Activated gamma-delta T cell (primary cell): ENCODE results near the gene SELPLG.
A peak's percentile ranks its signal among the peaks of the same experiment; 100 is the strongest.
"Not testable (repeated sequence)": the region's sequence is repeated elsewhere in the genome, so short reads cannot be mapped to it uniquely, and the experiment has no call there.

Source experiments
- DNase-seq: peaks from one replicate; lab custom pipeline; 2025; lab: John Stamatoyannopoulos, UW

Gene SELPLG

DNA sequence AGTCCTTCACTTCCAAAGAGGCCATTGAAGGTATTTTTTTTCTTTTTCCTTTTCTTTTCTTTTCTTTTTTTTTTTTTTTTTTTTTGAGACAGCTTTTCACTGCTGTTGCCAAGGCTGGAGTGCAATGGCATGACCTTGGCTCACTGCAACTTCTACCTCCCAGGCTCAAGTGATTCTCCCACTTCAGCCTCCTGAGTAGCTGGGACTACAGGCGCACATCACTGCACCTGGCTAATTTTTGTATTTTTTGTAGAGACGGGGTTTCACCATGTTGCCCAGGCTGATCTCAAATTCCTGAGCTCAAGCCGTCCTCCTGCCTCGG is 14.8 kb downstream of the SELPLG start:
- DNase-seq = not testable (repeated sequence)

DNA sequence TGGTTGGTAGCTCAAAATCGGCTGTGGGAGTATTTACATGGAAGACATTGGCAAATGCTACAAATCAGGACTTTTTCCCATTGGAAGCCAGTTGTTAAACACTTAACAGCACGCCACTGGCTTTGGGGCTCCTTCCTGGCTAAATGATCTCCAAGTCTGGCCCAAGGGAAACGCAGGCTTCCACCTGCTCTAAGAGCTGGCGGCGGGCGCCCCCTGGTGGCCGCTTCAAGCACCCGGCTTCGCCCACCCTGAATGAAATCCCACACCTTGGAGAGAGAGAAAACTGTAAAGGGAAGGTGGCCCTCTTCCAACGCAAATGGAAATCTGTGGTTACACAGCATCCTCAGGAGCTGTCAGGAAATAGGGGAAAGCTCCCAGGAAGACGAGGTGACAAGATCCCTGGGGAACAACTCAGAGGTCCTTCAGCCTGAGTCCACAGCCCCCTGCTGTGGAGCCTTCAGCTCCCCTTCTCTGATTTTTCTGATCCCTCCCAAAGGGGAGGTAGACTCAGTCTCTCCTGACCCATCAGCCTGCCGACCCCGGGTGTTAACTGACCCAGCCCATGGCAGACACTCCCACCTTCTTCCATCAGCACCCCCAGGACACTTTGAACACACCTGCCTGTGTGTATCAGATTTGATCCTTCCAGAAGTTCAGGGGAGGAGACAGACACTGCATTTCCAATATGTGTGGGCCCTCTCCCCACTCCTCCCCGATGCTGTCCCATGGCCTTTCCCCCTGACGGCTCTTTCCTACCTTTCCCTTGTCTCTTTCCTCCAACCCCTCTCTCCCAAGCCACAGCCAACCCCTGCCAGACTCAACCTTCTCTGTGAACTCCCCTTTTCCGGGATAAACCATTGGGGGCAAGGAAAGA is 15.4 kb downstream of the SELPLG start:
- peak; percentile 57 for DNase-seq

DNA sequence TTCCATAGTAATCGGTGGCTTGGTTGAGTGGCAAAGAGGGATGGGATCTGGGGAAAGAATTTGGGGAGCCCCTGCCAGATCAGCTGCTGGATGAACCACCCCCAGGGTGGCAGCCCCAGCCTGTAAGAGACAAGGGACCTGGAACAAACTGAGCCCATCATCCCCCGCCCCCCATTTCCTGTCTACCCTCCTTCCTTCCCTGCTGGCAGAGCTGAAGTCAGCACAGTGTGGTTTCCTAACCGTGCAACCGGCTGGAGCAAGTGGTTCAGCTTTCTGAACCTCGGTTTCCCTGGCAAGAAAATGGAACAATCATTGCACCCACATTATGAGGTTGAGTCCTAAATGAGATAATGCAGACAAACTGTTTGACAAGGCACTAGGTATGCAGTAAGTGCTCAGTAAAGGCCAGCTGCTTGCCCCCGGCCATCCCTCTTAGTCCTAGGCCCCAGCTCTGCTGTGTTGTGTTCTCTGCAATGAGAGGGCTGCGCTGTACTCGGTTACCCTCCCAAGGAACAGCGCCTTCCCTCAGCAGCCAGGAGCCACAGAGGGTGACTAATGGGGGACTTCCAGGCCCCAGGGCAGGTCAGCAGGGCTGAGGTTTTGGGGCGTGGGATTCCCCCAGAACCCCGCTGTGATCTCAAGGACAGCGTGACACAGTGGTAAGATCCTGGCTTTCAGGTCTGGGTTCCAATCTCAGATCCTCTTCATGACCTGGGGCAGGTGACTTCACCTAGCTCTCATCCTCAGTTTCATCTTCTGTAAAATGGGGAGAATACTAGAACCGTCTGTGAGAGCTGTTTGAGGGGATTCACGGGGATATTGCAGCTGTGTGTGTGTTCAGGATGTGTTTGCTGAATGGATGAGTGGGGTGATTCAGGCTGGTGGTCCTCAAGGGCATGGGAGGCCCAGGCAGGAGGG is 16.5 kb downstream of the SELPLG start:
- peak; percentile 44 for DNase-seq

DNA sequence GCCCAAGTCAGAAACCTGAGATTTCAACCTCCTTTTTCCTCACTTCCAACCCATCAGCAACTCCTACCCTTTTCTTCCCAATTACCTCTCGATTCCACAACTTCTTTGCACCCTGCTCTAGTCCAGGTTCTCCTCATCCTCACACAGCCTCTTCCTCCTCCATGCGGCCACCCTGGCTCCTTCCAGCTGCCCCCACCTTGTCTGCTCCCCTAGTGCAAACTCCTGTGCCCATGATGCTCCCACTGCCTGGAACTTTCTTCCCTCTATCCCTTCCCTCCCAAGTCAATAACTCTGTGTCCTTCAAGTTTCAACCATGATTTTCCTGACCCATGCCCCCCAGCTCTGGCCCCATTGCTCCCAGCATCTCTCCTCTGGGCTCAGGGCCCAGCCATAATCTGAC is 17.3 kb downstream of the SELPLG start:
- no peak for DNase-seq

DNA sequence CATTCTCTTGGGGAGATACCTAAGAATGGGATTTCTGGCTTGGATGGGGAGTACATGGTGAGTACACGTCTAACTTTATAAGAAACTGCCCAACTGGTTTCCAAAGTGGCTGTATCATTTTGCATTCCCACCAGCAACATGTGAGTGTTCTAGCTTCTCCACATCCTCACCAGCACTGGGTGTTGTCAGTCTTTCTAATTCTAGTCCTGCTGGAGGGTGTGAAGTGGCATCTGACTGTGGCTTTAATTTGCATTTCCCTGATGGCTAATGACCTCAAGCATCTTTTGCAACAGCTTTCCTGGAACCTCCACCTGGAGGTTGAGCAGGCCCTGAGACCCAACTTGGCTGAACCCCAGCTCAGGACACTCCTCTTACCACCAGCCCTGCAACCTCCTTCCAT is 17.8 kb downstream of the SELPLG start:
- DNase-seq = no peak

DNA sequence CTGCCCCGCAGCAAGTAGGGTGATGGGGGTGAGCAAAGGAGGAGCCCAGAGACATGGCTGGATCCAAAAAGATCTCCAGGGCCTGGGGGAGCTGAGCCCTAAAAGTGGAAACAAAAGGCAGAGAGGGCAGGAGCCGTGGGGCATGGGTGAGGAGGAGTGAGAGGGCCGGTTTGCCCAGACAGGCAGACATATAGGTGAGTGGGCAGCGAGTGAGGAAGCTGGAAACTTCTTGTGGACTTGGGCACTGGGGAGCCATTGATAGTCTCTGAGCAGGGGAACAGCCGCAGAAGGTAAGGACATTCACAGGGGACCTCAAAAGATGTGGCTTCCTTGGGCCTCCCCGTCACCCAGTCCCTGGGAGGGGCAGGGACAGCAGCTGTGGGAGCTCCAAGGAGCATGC is 19.1 kb downstream of the SELPLG start:
- DNase-seq = no peak

DNA sequence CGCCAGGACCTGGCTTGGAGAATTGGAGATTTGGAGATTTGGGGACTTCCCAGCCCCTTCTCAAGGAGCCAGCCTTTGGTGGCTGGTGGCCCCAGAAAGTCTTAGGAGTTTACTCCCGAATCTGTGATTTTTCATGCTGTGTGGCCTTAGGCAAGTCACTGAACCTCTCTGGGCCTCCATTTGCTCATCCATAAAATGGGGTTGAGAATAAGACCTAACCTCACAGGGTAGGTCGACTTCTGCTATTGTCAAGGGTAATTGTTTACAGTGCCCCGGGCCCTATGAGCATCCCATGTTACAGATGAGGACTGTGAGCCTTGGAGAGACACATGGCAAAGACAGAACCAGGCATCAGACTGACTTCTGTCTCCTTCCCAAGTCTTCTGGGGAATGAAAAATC is 19.7 kb downstream of the SELPLG start:
- no peak for DNase-seq

DNA sequence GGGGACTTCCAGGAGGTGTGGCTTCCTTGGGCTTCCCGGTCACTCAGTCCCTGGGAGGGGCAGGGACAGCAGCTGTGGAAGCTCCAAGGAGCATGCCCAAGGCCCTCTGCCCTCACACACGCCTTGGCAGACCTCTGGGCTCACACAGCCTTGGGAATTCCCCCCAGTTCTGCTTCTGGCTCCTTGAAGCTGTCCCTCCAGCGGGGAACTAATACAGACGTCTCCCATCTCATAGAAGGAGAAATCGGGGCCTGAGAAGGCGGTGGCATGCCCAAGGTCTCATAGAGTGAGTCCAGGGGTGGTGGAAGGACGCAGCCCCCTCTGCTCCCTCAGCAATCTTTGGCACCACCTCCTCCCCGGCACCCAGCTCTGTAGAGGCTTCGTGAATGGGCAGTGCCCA is 20.1 kb downstream of the SELPLG start:
- DNase-seq = no peak

DNA sequence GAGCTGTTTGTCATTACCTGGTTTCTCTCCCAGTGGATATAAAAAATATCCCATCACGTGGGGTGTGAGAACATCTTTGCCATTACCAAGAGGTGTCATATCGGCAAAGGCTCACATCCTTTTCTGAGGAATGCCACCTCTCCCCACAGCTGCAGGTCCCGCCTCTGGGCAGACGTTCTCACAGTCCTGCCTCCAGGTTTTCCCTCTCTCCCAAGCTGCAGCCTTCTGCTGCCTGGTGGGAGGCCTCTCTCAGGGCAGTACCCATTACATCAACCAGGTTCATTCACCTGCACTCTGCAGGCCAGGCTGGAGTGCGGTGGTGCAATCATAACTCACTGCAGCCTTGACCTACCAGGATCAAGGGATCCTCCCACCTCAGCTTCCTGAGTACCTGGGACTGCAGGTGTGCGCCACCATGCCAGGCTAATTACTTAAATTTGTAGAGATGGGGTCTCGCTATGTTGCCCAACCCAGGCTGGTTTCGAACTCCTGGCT is 20.9 kb downstream of the SELPLG start:
- no peak for DNase-seq

DNA sequence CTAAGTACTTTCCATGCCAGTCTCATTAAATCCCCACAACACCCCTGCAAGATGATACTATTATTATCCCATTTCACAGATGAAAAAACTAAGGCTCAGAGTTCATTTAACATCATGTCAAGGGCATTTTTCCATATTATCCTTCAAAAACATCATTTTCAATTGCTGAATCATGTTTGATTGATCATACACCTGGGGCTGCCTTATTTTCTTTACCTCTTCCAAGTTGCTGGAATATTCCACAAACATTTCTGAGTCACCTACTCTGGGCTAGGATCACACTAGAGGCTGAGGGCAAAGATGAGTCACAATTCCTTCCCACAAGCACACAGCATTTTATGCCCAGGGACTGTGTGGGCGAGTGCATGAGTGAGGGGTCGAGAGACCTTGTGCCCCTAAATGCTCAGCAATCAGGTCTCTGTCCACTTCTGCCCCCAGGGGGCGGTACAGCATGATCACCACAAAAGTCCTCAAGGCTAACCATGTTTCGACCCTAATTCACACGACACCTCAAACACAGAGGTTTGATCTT is 21.7 kb downstream of the SELPLG start:
- no peak for DNase-seq

DNA sequence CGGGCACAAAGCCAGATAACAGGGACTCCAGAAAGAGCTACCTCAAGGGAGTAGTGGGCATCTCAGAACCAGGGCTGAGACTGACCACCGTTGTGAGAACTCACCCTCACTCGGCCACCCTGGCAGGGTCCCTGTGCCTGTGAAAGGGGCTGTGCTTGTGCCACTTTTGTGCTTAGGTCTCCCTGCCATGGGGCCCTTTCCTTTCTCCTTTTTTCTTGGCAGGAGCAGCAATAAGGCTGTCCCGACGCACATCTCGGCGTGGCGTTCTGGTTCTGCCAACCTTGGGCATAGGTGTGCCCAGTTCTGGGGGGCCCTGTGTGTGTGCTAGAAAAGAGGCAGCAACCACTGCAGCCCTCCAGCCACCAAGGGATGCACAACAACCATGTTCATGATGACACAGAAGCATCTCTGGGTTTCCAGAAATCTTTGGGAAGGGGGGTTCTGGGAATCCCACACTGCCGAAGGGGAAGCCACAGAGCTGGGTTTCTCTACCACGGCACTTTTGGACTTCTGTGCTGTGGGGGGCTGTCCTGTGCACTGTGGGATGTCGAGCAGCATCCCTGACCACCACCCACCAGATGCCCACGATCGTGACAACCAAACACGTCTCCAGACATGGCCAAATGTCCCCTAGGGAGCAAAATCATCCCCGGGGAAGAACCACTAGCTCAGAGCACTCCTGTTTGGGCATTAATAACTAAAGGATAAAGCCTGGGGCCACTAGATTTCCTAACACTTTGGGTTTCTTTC is 22.7 kb downstream of the SELPLG start:
- DNase-seq = no peak

DNA sequence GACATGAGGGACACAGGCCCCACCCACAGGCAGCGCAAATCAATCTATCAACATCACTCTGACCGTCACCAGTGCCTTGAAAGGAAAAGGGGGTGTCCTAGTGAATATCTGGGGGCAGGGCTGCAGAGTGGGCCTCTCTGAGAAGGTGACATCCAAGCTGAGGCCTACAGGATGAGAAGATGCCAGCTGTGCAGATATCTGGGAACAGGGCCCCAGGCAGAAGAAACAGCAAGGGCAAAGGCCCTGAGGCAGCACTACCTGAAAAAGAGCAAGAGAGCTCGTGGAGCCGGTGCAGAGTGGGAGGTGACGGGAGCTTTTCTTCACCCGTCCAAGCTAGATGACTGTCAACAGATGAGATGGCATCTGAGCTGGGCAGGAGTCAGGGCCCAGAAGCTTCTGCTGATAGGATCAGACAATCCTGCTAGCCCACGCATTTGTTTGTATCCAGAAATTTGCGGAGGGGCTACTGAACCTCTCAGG is 23.3 kb downstream of the SELPLG start:
- no peak for DNase-seq

DNA sequence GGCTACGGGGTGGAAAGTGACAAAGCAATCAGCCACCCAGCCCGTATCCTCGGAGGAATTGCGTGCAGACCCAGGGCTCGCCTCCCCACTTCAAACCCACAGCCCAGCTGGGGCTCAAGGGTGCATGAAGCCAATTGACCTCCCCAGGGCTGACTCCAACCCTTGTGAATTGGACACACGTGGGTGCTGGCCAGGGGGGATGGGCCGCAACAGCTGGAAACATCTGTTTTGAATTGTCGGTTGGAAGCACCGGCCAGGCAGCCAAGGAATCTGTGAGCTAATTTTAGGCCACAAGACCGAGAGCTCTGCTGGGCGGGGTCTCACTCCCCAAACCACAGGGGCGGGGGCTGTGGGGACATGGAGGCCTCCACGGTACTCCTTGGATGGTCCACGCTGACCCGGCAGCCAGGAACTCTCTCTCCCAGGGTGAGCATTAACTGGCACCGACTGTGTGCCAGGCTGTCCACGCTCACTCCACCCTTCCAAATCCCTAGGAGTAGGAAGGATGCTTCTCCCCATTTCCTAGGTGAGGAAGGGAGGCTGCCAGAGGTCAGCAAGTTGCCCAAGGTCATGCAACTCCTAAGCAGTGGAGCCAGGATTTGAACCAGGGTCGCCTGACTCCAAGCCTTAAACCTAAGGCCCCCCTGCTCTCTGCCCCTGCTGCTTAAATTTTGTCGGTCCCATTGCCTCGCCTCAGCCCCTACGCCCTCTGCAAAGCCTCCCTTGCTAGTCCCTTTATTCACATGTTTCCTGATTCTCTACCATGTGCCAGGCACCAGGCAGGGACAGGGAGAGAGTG is 24.0 kb downstream of the SELPLG start:
- no peak for DNase-seq

DNA sequence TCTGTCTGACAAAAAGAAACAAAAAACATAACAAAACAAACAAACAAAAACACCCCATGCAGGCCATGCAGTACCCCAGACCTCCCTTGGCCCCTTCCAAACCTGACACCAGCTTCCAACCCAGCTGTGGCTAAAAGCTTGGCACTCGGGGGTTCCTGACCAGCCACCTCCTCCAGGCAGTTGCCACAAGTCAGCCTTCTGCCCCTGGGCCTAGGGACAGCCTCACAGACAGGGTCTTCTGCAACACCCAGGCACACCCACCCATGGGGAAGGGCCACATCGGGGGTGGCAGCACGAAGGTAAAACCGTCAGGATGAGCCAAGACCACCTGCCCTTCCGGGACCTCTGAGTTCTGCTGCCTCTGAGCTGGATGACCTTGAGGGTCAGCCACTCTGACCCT is 25.1 kb downstream of the SELPLG start:
- DNase-seq = no peak

DNA sequence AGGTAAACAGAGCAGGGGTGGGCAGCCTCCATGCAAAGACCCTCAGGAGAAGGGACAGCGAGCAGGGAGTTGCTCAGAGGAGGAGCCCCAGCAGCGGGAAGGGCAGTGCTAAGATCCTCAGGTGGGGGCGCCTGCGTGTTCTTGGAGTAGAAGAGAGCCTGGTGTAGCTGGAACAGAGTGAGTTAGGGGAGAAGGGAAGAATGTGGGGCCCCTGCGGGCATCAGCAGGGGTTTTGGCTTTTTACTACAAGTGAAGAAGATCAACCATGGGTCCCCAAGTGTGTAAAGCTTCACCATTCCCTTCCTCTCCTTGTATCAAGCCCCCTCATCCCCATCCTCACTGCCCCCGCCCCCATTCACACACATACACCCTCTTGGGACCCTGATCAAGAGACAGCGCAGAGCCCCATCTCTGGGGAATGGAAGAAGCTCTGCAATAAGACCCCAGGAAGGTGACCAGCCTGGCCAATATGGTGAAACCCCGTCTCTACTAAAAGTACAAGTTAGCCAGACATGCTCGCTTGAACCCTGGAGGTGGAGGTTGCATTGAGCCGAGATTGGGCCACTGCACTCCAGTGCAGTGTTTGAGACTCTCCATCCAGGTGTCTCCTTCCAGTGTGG is 25.6 kb downstream of the SELPLG start:
- no peak for DNase-seq

DNA sequence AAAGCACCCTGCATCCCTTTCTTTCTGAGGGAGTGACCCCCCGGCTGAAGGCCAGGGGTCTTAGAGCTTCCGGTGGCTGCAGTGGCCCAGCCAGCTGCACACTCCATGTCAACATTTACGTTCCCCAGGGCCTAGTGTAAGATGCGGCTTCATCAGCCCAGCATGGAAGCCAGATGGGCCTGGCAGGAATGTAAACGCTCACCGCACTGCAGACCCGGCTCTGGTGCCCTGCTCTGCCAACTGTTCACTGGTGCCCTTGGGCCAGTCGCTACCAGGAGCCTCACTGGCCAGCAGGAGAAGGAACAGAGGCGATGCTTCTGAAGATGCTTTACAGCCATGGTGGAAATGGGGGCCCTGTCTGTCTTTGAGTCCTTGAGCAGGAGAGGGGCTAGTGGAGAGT is 27.2 kb downstream of the SELPLG start:
- DNase-seq = no peak

DNA sequence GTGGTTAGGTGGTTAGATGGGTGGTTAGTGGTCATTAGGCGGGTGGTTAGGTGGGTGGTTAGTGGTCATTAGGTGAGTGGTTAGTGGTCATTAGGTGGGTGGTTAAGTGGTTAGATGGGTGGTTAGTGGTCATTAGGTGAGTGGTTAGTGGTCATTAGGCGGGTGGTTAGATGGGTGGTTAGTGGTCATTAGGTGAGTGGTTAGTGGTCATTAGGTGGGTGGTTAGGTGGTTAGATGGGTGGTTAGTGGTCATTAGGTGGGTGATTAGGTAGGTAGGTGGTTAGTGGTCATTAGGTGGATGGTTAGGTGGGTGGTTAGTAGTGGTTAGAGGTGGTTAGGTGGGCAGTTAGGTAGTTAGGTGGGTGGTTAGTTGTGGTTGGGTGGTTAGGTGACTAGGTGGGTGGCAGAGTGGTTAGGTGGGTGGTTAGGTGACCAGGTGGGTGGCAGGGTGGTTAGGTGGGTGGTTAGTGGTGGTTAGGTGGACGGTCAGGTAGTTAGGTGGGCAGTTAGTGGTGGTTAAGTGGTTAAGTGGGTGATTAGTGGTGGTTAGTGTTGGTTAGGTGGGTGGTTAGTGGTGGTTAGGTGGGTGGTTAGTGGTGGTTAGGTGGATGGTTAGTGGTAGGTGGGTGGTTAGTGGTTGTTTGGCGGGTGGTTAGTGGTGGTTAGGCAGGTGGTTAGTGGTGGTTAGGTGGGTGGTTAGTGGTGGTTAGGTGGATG is 27.8 kb downstream of the SELPLG start:
- no peak for DNase-seq

DNA sequence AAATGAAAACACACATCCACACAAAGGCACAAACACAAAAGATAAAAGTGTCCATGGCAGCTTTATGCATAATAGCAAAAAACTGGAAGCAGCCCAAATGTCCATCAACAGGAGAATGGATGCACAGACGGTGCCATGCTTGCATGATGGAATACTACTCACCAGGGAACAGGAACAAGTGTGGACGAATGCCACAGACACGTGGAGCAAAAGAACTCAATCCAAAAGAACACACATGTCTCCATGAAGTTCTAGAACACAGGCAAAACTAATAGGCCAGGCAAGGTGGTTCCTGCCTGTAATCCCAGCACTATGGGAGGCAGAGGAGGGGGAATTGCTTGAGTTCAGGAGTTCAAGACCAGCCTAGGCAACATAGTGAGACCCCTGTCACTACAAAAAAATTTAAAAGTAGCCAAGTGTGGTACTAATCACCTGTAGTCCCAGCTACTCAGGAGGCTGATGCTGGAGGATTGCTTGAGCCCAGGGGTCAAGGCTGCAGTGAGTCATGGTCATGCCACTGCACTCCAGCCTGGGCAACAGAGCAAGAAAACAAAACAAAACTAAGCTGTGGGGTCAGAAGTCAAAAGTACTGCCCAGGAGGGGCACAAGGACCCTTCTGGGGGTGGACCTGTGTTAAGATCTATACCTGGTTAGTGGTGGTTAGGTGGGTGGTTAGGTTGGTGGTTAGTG is 28.5 kb downstream of the SELPLG start:
- DNase-seq = no peak
